ENCODE measurements around the gene GJC1.

- TF ChIP-seq, protein P1, sequence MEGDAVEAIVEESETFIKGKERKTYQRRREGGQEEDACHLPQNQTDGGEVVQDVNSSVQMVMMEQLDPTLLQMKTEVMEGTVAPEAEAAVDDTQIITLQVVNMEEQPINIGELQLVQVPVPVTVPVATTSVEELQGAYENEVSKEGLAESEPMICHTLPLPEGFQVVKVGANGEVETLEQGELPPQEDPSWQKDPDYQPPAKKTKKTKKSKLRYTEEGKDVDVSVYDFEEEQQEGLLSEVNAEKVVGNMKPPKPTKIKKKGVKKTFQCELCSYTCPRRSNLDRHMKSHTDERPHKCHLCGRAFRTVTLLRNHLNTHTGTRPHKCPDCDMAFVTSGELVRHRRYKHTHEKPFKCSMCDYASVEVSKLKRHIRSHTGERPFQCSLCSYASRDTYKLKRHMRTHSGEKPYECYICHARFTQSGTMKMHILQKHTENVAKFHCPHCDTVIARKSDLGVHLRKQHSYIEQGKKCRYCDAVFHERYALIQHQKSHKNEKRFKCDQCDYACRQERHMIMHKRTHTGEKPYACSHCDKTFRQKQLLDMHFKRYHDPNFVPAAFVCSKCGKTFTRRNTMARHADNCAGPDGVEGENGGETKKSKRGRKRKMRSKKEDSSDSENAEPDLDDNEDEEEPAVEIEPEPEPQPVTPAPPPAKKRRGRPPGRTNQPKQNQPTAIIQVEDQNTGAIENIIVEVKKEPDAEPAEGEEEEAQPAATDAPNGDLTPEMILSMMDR (IDR thresholded peaks at IDR 0.05; ENCODE audit: insufficient read depth, low read length, poor library complexity, severe bottlenecking) = no peak
- TF ChIP-seq EZH2phosphoT487 (conservative IDR thresholded peaks at IDR 0.05; ENCODE audit: low read length) = no peak
These were observed 48.3 kb downstream of the GJC1 start for GRCh38 chr17:44781551-44782325.
